CD4-positive, alpha-beta T cell treated with Interferon gamma for 1 hour (primary cell): ENCODE measurements around the gene ADCY2.

Experiments used
- DNase-seq: peaks from one replicate; pipeline ENCODE4 v3.0.0-alpha.2; 2020

ADCY2 gene

GRCh38 chr5:7517006-7517405 is 121.1 kb downstream of the ADCY2 start:
- no peak for DNase-seq

- no peak for DNase-seq
These were observed 123.1 kb downstream of the ADCY2 start for GRCh38 chr5:7518947-7519560.

GRCh38 chr5:7519564-7519963 is 123.6 kb downstream of the ADCY2 start:
- DNase-seq = no peak

- DNase-seq = no peak
These were observed 133.9 kb downstream of the ADCY2 start for GRCh38 chr5:7529880-7530279.

GRCh38 chr5:7533941-7534340 is 138.0 kb downstream of the ADCY2 start:
- DNase-seq = no peak

GRCh38 chr5:7534505-7534904 is 138.6 kb downstream of the ADCY2 start:
- no peak for DNase-seq

GRCh38 chr5:7537573-7537972 is 141.6 kb downstream of the ADCY2 start:
- no peak for DNase-seq

GRCh38 chr5:7539571-7539970 is 143.6 kb downstream of the ADCY2 start:
- no peak for DNase-seq

- DNase-seq = no peak
These were observed 145.0 kb downstream of the ADCY2 start for GRCh38 chr5:7540736-7541485.

GRCh38 chr5:7541898-7542297 is 146.0 kb downstream of the ADCY2 start:
- DNase-seq = no peak

- DNase-seq = no peak
These were observed 150.6 kb downstream of the ADCY2 start for GRCh38 chr5:7546555-7546954.

- no peak for DNase-seq
These were observed 152.7 kb downstream of the ADCY2 start for GRCh38 chr5:7548596-7548995.

GRCh38 chr5:7565559-7565958 is 169.6 kb downstream of the ADCY2 start:
- no peak for DNase-seq

- no peak for DNase-seq
These were observed 180.2 kb downstream of the ADCY2 start for GRCh38 chr5:7576023-7576715.

GRCh38 chr5:7577381-7577780 is 181.4 kb downstream of the ADCY2 start:
- no peak for DNase-seq

- no peak for DNase-seq
These were observed 182.1 kb downstream of the ADCY2 start for GRCh38 chr5:7578071-7578470.

- no peak for DNase-seq
These were observed 188.8 kb downstream of the ADCY2 start for GRCh38 chr5:7584749-7585148.

GRCh38 chr5:7585807-7586206 is 189.9 kb downstream of the ADCY2 start:
- no peak for DNase-seq

- no peak for DNase-seq
These were observed 190.5 kb downstream of the ADCY2 start for GRCh38 chr5:7586480-7586879.

- DNase-seq = no peak
These were observed 193.9 kb downstream of the ADCY2 start for GRCh38 chr5:7589800-7590199.

- no peak for DNase-seq
These were observed 197.0 kb downstream of the ADCY2 start for GRCh38 chr5:7592910-7593309.

GRCh38 chr5:7597059-7597642 is 201.2 kb downstream of the ADCY2 start:
- DNase-seq = no peak

GRCh38 chr5:7606840-7607465 is 211.0 kb downstream of the ADCY2 start:
- DNase-seq = no peak
